HG03571 (cell line): ENCODE results near the gene DRAXIN.

ENCODE experiments used
- ATAC-seq: cut with Tn5 transposase; IDR thresholded peaks from one replicate; pipeline ENCODE4 v1.9.1; 2021; ENCODE audit not compliant: unreplicated experiment

The DRAXIN gene

DNA sequence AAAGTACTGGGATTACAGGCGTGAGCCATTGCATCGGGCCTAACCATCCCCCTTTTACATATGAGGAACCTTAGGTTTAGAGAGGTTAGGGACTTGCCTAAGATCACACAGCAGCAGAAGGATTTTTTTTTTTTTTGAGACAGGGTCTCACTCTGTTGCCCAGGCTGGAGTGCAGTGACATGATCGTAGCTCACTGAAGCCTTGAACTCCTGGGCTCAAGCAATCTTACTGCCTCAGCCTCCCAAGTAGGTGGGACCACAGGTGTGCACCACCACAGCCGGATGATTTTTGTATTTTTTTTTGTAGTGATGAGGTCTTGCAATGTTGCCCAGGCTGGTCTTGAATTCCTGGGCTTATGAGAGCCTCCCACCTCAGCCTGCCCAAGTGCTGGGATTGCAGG is 68.3 kb downstream of the DRAXIN start:
- ATAC-seq: no peak

DNA sequence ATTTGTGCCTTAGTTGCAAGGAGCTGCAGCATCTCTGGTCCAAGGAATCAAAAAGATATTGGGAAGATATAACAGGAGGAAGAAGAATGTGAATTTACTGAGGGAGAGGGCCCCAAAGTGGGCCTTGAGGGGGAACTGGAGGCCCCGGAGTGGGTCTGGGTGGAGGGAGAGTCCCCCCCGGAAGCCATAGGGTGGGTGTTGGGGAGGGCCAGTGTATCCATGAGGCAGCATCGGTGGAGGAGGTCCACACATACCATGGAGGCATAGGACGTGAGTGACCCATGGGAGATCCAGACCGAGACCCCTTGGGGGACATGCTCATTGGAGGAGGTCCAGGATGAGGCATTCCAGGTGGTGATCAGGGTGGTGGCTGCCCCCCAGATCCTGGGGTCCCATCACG is 69.8 kb downstream of the DRAXIN start:
- no peak for ATAC-seq

DNA sequence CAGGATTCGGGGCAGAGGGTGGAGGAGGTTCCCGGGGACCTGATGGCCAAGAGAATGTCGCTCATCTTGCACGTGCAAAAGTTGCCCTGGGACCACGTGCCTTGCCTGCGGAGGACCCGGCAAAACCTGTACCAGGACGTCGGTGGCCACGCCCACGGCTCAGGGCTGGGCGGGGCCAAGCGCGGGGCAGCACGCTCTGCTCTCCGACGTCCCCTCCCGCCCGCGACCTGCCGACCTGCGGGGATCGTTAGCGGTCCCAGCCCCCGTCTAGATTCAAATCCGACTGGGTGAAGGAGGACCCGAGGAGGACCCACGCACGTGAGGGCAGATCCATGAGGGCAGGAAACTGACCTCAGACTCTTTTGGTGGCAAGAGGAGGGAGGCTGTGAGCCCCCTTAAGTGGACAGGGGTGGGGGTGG is 70.5 kb downstream of the DRAXIN start, which contains the start of gene C1orf167:
C1orf167 (plus strand) TSS at position 206 of the 419 bp plus-strand sequence. CDS start 2,208 bp downstream, outside the sequence.
- no peak for ATAC-seq

DNA sequence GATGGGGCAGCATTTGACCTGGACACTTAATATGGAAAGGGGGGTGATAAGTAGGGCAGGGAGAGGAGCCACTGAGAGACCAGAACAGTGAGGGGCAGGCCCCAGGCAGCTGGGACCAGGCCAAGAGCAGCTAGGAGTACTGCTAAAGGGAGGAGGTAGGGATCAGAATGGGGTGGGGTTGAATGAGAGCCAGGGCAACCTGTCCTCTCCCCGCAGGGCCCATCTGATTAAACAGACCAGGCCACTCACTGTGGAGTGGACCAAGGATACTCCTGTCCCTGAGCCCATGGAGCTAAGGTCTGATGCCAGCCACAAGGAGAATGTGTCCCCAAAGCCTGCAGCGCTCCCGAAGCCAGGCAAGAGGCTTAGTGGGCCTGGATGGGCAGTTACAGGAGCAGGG is 72.6 kb downstream of the DRAXIN start:
- ATAC-seq: no peak

DNA sequence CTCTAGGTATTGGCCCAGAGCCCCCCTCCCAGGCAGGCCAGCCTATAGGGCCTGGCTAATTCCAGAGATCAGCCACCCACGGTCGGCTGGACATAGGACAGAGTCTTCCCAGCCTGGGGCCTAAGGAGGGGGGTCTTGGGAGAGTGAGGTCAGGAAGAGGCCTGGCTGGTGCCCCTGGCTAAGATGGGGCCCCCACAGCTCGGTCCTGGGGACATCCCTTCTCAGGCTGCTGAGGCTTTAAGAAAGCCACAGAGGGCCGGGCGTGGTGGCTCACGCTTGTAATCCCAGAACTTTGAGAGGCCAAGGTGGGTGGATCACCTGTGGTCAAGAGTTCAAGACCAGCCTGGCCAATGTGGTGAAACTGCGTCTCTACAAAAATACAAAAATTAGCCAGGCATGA is 73.0 kb downstream of the DRAXIN start:
- no peak for ATAC-seq

DNA sequence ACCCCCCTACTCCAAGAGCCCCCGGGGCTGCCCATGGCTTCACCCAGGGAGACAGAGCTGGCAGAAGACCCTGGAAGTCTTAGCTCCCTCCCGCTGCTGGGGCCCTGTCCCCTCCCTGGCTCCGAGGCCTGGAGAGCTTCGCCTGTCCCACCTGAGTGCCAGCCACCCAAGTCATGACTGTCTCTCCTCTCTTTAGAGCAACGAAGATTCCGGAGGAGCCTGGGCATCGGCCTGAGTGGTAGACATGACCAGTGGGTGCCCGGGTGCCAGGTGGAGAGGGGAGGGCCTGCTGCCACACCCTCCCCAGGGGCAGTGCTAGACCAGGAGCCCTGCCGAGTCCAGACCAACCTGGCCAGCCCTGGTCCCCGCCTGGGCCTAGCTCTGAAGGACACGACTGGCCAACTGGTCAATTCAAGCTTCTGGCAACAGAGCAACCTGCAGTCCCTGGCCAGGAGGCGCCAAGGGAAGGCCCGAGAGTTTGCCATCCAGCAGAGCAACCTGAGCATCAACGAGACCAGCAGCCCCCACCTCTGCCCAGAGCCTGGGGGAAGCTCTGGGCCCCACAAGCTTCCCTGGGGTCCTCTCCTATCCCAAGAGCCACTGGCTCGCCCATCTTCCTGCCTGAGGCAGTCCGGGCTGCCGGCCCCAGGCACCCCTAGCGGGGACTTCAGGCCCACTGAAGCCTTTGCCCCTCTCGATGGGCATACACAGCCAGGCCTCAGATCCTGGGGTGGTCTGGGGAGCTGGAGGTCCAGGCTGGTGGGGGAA is 74.3 kb downstream of the DRAXIN start:
- no peak for ATAC-seq

DNA sequence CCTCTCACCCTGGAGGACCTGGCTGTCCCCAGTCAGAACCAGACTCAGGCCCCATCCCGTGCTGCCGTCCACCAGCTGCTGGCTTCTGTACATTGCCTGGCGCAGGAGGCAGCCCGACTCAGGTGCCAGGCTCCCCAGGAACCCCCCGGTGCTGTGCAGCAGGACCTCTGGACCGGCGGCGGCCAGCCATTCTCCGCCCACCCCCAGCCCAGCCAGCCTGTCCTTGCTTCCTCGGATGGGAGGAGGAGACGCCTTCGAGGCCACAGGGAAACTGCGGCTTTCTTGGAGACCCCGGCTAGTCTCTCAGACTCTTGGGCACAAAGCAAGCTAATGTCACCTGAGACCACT is 74.9 kb downstream of the DRAXIN start:
- no peak for ATAC-seq

DNA sequence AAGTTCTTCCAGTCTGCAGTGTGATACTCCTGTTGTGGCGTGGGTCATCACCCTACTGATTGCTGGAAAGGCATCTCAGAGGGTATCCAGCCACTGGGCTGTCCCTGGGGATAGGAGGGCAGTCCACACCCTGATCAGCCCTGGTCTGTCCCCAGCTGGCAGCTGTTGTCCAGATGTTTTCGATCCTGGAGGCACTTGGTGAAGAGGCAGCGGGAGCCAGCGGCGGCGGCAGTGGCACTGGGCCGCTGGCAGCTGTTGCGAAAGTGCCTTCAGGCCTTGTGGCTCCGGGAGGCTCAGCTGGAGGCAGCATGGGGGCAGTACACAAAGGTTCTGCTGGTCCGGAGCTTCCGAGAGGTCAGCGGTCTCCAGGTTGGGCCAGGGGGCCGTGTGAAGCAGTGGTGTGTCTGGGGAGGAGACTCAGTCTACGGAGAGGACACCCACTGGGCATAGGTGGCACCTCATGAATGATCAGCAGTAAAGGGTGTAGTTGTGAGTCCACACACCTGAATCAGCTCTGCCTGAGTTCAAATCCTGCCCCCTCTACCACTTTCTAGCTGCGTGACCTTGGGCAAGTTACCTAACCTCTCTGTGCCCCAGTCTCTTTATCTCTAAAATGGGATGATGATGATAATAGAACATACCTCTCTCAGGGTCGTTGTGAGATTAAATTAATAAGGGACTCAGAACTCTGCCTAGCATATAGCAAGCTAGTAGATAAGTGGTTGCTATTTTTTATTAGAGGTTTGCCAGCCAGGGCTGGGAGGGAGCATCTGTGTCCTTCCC is 76.6 kb downstream of the DRAXIN start:
- ATAC-seq: no peak

DNA sequence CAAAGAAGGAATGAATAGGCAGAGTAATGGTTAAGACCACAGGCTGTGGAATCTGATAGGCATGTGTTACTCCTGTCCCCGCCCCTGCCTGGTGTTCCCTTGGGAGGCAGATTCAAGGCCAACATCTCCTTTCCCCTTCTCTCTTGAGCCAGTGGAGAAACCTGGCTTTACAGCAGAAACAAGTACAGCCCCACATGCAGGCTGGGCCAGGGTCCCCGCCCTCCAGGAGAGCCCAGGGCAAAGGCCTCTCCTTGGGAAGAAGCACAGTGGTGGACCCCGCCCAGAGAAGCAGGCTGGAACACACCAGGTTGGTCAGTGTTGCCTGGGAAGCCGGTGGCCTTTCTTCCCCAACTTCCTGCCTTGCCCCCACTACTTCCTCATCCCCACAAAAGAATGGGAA is 77.3 kb downstream of the DRAXIN start:
- ATAC-seq: no peak

DNA sequence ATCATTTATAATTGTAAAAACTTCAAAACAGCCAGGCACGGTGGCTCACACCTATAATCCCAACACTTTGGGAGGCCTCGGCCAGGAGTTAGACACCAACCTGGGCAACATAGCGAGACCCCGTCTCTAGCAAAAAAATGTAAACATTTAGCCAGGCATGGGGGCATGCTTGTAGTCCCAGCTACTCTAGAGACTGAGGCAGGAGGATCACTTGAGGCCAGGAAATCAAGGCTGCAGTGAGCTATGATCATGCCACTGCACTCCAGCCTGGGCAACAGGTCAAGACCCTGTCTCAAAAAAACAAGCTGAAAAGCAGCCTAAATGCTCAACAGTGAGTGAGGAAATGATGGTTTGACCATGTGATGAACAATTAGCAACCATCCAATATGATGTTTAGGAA is 77.8 kb downstream of the DRAXIN start:
- ATAC-seq: no peak

DNA sequence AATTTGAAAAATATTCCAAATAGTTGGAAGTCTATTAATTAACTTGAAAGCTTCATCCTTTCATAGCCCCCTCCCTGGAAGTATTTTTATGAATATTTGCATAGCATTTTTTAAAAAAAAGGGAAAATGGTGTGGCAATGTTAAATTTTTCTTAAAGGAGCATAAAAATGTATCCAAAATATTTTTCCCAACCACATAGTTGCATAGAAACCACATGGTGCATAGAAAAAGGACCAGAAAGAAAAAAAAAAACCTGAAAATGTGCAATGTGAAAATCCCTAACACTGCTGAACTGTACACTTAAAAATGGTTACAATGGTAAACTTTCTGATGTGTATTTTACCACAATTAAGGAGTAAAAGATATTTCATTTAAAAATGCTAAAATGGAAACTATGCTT is 78.5 kb downstream of the DRAXIN start:
- ATAC-seq: no peak

DNA sequence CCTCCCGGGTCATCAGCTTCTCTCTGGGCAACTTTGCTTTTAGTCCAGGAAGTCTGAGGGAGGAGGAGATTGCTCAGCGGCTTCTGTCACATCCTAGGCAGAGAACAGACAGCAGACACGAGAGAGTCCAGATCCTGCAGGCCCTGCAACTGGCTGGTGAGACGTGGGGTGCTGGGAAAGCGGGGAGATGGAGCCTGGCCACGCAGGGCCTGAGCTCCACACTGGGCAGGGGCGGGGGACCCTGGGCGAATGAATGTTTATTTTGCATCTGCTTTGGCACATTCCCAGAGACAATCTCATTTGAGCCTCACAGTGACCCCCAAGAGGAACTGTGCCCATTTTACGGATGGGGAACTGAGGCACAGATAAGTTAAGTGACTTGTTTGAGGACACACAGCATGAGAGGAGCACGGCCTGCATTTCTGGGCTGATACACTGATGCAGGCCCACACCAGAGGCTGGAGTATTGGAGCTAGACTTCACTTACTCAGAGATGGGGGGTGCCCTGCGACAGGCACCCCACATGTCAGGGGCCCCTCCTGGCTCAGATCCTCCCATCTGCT is 80.1 kb downstream of the DRAXIN start:
- no peak for ATAC-seq

DNA sequence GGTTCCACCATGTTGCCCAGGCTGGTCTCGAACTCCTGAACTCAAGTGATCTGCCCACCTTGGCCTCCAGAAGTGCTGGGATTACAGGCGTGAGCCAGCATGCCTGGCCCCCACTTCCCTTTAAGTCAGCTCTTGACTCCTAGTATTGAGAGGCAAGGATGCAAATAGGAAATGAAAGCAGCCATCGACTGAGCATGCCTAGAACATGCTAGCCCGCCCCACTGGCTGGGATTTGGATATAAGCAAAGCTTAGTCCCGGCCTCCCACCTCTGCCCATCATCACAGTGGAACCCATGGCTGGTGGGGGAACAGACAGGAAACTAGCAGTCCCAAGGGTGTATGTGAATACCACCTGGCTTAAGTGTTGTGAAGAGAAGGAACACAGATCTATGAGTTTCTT is 80.9 kb downstream of the DRAXIN start:
- ATAC-seq: no peak

DNA sequence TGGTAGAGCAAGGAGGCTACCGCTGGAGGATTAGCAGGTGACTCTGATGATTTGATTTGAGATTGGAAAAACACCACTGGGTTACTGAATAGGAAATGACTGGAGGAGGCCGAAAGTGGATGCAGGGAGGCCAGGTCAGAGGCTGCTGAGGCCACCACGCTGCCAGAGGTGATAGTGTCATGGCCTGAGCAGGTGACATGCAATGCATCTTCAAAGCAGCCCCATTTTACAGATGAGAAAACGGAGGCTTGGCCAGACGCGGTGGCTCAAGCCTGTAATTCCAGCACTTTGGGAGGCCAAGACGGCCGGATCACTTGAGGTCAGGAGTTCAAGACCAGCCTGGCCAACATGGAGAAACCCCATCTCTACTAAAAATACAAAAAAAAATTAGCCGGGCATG is 83.2 kb downstream of the DRAXIN start:
- ATAC-seq: no peak
